K562 (cell line): ENCODE data around the gene CLIC3.

Source experiments
- CBX3 ChIP-seq, 2 experiments: IDR thresholded peaks; 1 replicate in 1 of 2; 2 replicates in 1 of 2; pipeline ENCODE4 v1.6.1; 2012; ENCODE audit warnings: inconsistent platforms in 2 of 2, low read length in 2 of 2, borderline replicate concordance in 1 of 2, control low read depth in 1 of 2
- ETV5 ChIP-seq: sonication (generic); formaldehyde crosslinking; IDR thresholded peaks from 2 replicates; pipeline ENCODE4 v1.4.0; 2020; ENCODE audit warnings: low read depth, mild to moderate bottlenecking, missing genetic modification reagents
- FOXM1 ChIP-seq, 2 experiments: fragments of 450-650 bp in 1 of 2; sonication (generic) in 1 of 2; formaldehyde crosslinking in 1 of 2; IDR thresholded peaks; 2 replicates each; pipeline versions ENCODE4 v1.6.1 to v1.9.0; 2017 to 2022; ENCODE audit warnings: low read depth in 2 of 2, mild to moderate bottlenecking in 2 of 2, missing genetic modification reagents in 1 of 2, moderate library complexity in 1 of 2
- MAFK ChIP-seq: IDR thresholded peaks from 2 replicates; pipeline ENCODE4 v1.6.1; 2011; ENCODE audit warnings: low read length, improper control_type of control experiment
- POLR2A ChIP-seq: fragments of 450-650 bp; conservative IDR thresholded peaks from 2 replicates; pipeline ENCODE4 v1.6.1; 2016
- POLR2AphosphoS5 ChIP-seq: IDR thresholded peaks from 2 replicates; pipeline ENCODE4 v1.6.1; 2011; ENCODE audit warnings: mild to moderate bottlenecking, low read depth, low read length, moderate library complexity; ENCODE audit not compliant: control insufficient read depth, insufficient read depth
- WHSC1 ChIP-seq: IDR thresholded peaks from one replicate; pipeline ENCODE4 v1.6.1; 2012; ENCODE audit warnings: low read length, control low read depth, inconsistent platforms
- ZNF140 ChIP-seq: fragments of 250-450 bp; sonication (Bioruptor Pico); IDR thresholded peaks from 2 replicates; pipeline ENCODE4 v1.8.0; 2021; ENCODE audit warnings: moderate library complexity, mild to moderate bottlenecking, inconsistent platforms
- TF ChIP-seq, protein P1 (sequence below), 3 experiments: IDR thresholded peaks in 2 of 3; conservative IDR thresholded peaks in 1 of 3; 2 replicates each; pipeline ENCODE4 v1.5.1; 2011 to 2012; ENCODE audit warnings: low read length in 3 of 3, mild to moderate bottlenecking in 3 of 3, control low read depth in 2 of 3, improper control_type of control experiment in 1 of 3, inconsistent platforms in 1 of 3, low read depth in 1 of 3, mixed read lengths in 1 of 3, moderate library complexity in 1 of 3; ENCODE audit not compliant: insufficient read depth in 2 of 3

DNA sequence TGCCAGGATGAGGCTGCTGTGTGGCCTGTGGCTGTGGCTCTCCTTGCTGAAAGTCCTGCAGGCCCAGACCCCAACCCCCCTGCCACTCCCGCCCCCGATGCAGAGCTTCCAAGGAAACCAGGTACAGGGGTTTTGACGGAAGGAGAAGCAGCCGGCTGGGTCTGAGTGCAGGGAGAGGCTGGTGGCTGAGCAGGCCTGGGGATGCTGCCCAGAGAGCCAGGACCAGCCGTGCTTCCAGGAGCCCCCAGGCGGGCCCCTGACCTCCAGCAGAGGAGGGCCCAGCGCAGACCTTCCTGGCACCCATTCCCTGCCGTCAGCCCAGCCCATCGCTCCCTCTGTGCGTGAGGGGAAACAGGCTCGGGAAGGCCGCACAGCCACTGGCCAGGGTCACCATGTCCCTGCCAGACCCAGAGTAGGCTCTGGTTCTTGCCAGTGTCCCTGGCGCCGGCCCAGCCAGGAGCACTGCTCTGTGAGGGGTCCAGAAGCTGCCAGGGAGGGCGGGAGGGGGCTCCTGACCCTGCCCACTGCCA is 44.0 kb downstream of the CLIC3 start:
- TF ChIP-seq POLR2A (no peak), WHSC1 (no peak), MAFK (no peak), CBX3 (IDR thresholded peaks at IDR 0.05; ENCODE audit: borderline replicate concordance in 1 of 2, low read length in 2 of 2) (no peak), ZNF140 (CRISPR knock-in tag) (no peak), POLR2AphosphoS5 (no peak), ETV5 (CRISPR knock-in tag) (no peak), FOXM1 (IDR thresholded peaks at IDR 0.05; ENCODE audit: low read depth) (no peak), FOXM1 (CRISPR knock-in tag; IDR thresholded peaks at IDR 0.05; ENCODE audit: low read depth) (no peak)
- TF ChIP-seq, protein P1, sequence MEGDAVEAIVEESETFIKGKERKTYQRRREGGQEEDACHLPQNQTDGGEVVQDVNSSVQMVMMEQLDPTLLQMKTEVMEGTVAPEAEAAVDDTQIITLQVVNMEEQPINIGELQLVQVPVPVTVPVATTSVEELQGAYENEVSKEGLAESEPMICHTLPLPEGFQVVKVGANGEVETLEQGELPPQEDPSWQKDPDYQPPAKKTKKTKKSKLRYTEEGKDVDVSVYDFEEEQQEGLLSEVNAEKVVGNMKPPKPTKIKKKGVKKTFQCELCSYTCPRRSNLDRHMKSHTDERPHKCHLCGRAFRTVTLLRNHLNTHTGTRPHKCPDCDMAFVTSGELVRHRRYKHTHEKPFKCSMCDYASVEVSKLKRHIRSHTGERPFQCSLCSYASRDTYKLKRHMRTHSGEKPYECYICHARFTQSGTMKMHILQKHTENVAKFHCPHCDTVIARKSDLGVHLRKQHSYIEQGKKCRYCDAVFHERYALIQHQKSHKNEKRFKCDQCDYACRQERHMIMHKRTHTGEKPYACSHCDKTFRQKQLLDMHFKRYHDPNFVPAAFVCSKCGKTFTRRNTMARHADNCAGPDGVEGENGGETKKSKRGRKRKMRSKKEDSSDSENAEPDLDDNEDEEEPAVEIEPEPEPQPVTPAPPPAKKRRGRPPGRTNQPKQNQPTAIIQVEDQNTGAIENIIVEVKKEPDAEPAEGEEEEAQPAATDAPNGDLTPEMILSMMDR (IDR thresholded peaks at IDR 0.05 in 2 of 3, conservative IDR thresholded peaks at IDR 0.05 in 1 of 3; ENCODE audit: insufficient read depth in 2 of 3, low read depth in 1 of 3, low read length in 3 of 3), result no peak
